ENCODE measurements around the gene S100A11. TPM values are rescaled to one million over a fixed set of nuclear protein-coding genes. Genes with fewer than 3 reads are reported as not detected.

The S100A11 gene
- total RNA-seq, 1 experiment from 2014 or later = 126 TPM

- H3K4me1 Mint-ChIP-seq = peaks cover 41% of the 10 kb centered on the region
- ChIA-PET POLR2A (no interaction called here), CTCF (interaction anchor here (1.0 to 9.2 kb wide), 3 partner anchors 16 to 27 kb away, joined by 3 to 83 read pairs (median 4); no protein-coding TSS in a partner anchor)
- peaks cover 36% of the 10 kb centered on the region for H3K36me3 Mint-ChIP-seq
- no peak for ATAC-seq
- no peak overlapping the region for H3K27ac Mint-ChIP-seq
- no peak for DNase-seq (ENCODE audit: low spot score)
- no peaks in the 10 kb centered on the region; the same call in 1 of the 2 replicates for H3K27me3 Mint-ChIP-seq (ENCODE audit: low read depth)
- no peak overlapping the region for H3K4me3 Mint-ChIP-seq
- TF ChIP-seq RORB (CRISPR knock-in tag; IDR thresholded peaks at IDR 0.05) (no peak), SMAD4 (CRISPR knock-in tag; IDR thresholded peaks at IDR 0.05) (no peak), ZNF396 (CRISPR knock-in tag; IDR thresholded peaks at IDR 0.05; ENCODE audit: borderline replicate concordance) (no peak), NR1H2 (CRISPR knock-in tag; IDR thresholded peaks at IDR 0.05) (no peak), SP1 (CRISPR knock-in tag; conservative IDR thresholded peaks at IDR 0.05) (no peak), NR2C2 (CRISPR knock-in tag; IDR thresholded peaks at IDR 0.05) (no peak), SOX15 (CRISPR knock-in tag; IDR thresholded peaks at IDR 0.05) (no peak)
- TF ChIP-seq, protein P1, sequence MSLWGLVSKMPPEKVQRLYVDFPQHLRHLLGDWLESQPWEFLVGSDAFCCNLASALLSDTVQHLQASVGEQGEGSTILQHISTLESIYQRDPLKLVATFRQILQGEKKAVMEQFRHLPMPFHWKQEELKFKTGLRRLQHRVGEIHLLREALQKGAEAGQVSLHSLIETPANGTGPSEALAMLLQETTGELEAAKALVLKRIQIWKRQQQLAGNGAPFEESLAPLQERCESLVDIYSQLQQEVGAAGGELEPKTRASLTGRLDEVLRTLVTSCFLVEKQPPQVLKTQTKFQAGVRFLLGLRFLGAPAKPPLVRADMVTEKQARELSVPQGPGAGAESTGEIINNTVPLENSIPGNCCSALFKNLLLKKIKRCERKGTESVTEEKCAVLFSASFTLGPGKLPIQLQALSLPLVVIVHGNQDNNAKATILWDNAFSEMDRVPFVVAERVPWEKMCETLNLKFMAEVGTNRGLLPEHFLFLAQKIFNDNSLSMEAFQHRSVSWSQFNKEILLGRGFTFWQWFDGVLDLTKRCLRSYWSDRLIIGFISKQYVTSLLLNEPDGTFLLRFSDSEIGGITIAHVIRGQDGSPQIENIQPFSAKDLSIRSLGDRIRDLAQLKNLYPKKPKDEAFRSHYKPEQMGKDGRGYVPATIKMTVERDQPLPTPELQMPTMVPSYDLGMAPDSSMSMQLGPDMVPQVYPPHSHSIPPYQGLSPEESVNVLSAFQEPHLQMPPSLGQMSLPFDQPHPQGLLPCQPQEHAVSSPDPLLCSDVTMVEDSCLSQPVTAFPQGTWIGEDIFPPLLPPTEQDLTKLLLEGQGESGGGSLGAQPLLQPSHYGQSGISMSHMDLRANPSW (CRISPR knock-in tag; conservative IDR thresholded peaks at IDR 0.05; ENCODE audit: low read depth) = no peak
- H3K9me3 Mint-ChIP-seq = no peaks in the 10 kb centered on the region
Observed at GRCh38 chr1:151986501-151987190, 50.2 kb downstream of the S100A11 start.

DNA sequence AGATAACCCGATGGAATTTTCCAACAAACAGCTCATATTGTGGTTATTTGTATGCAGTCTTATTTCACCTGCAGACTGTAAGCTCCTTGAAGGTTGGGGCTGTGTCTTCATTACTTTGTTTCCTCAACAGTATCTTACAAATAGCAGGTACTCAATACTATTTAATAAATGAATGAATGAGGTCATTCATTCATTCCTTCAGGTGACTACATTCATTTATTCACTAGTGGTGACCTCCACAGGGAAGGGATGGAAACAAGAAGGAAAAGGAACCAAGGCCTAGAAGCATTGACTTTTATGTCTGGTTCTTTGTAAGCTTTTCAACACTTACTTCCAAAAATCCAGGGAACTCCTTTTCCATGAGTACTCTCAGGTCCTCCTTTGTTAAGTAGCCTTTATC, 51.0 kb downstream of the S100A11 start:
- Mint-ChIP-seq H3K4me1 (peaks cover 35% of the 10 kb centered on the region), H3K27me3 (ENCODE audit: low read depth) (no peaks in the 10 kb centered on the region), H3K27ac (no peak overlapping the region), H3K9me3 (no peaks in the 10 kb centered on the region), H3K4me3 (no peak overlapping the region), H3K36me3 (peaks cover 41% of the 10 kb centered on the region)
- POLR2A ChIA-PET = no interaction called here
- CTCF ChIA-PET = interaction anchor here (0.5 to 1.2 kb wide), 3 partner anchors 11 to 28 kb away, joined by 3 to 4 read pairs (median 4); no protein-coding TSS in a partner anchor
- DNase-seq (ENCODE audit: low spot score) (no peak), ATAC-seq (no peak)
- TF ChIP-seq, protein P2, sequence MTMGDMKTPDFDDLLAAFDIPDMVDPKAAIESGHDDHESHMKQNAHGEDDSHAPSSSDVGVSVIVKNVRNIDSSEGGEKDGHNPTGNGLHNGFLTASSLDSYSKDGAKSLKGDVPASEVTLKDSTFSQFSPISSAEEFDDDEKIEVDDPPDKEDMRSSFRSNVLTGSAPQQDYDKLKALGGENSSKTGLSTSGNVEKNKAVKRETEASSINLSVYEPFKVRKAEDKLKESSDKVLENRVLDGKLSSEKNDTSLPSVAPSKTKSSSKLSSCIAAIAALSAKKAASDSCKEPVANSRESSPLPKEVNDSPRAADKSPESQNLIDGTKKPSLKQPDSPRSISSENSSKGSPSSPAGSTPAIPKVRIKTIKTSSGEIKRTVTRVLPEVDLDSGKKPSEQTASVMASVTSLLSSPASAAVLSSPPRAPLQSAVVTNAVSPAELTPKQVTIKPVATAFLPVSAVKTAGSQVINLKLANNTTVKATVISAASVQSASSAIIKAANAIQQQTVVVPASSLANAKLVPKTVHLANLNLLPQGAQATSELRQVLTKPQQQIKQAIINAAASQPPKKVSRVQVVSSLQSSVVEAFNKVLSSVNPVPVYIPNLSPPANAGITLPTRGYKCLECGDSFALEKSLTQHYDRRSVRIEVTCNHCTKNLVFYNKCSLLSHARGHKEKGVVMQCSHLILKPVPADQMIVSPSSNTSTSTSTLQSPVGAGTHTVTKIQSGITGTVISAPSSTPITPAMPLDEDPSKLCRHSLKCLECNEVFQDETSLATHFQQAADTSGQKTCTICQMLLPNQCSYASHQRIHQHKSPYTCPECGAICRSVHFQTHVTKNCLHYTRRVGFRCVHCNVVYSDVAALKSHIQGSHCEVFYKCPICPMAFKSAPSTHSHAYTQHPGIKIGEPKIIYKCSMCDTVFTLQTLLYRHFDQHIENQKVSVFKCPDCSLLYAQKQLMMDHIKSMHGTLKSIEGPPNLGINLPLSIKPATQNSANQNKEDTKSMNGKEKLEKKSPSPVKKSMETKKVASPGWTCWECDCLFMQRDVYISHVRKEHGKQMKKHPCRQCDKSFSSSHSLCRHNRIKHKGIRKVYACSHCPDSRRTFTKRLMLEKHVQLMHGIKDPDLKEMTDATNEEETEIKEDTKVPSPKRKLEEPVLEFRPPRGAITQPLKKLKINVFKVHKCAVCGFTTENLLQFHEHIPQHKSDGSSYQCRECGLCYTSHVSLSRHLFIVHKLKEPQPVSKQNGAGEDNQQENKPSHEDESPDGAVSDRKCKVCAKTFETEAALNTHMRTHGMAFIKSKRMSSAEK (CRISPR knock-in tag; IDR thresholded peaks at IDR 0.05; ENCODE audit: borderline replicate concordance) = no peak
- no peak for TF ChIP-seq AFF4 (CRISPR knock-in tag; IDR thresholded peaks at IDR 0.05; ENCODE audit: borderline replicate concordance)
- TF ChIP-seq PRDM15 (CRISPR knock-in tag; IDR thresholded peaks at IDR 0.05) = no peak
- no peak for TF ChIP-seq NR3C1 (CRISPR knock-in tag; conservative IDR thresholded peaks at IDR 0.05; ENCODE audit: low read depth)
- no peak for TF ChIP-seq NR1H2 (CRISPR knock-in tag; IDR thresholded peaks at IDR 0.05)
- TF ChIP-seq RORB (CRISPR knock-in tag; IDR thresholded peaks at IDR 0.05) = no peak
- TF ChIP-seq MLX (CRISPR knock-in tag; IDR thresholded peaks at IDR 0.05) = no peak
- no peak for TF ChIP-seq ZNF671 (CRISPR knock-in tag; IDR thresholded peaks at IDR 0.05)
- no peak for TF ChIP-seq ATF1 (CRISPR knock-in tag; IDR thresholded peaks at IDR 0.05)
- no peak for TF ChIP-seq IRF2 (CRISPR knock-in tag; IDR thresholded peaks at IDR 0.05; ENCODE audit: borderline replicate concordance, low read depth)
- no peak for TF ChIP-seq CBFB (CRISPR knock-in tag; IDR thresholded peaks at IDR 0.05; ENCODE audit: low read depth)
- TF ChIP-seq USF1 (CRISPR knock-in tag; IDR thresholded peaks at IDR 0.05) = no peak
